Retina (tissue), 1 donor: ENCODE data around the gene CGB1.
"Not testable (repeated sequence)": the region's sequence is repeated elsewhere in the genome, so short reads cannot be mapped to it uniquely, and the experiment has no call there.

ENCODE experiments used
- DNase-seq: peaks from one replicate; pipeline ENCODE4 v3.0.0-alpha.2; 2016

Gene CGB1

DNA sequence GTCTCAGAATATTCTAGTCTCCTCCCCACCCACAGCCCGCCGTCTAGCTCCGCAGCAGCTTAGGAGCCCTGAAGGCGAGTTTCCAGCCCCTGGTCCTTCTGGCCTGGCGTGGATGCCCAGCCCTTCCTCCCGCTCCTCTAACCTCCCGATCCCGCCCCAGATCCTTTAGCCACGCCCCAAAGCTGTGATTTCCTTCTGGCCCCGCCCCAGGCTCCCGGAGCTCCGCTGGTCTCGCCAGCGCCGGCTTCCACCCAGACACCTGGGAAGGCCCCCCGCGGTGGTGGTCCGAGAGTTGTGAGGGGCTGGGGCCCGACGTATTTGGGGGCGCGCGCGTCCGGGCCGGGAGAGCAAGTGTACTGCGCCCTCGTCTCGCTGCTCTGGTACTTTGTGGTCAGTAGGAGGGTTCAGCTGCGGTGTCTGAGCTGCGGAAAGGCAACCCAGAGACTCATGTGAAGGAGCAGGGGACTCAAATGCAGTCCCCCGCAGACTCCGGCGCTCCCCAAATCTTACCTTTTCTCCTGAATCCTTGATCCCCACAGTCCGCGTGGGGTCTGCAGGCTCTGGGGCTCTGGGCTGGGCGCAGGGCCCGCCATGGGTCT, 21.0 kb upstream of the CGB1 start, which contains the start of gene CGB7:
Gene CGB7, minus strand, starts transcription at position 114 of the 599 bp plus-strand sequence. CDS start 2,374 bp downstream, outside the sequence.
- DNase-seq: peak; percentile 85

DNA sequence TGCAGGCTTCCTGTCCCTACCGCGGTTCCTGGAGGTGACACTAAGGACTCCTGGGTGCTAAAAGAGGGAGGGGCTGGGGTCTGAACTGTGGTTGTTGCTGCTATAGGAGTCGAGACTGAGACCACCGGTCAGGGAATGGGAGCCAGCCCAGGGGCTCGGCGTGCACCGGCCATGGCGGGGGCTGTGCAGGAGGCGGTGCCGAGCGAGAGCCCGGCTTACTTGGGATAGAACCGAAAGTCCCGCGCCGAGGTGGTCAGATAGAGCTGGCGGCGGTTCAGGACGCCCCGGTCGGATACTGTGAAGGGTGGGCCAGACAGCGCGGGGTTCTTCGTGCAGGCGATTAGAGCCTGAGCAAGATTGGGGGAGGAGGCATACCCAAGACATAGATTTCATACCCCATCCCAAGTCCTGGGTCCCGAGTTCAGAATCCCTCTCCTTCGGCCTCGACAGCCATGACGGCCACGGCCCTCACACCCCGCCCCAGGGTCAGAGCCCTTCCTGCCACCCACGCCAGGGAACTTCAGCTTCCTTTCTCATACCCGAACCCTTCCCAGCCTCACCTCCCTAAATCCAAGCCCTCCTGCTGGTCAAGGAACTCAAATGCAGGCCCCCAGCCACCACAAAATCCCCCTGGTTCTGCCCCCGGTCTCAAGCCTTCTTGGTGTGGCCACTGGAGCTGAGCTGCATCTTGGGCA, 20.4 kb upstream of the CGB1 start:
- DNase-seq: not testable (repeated sequence)

DNA sequence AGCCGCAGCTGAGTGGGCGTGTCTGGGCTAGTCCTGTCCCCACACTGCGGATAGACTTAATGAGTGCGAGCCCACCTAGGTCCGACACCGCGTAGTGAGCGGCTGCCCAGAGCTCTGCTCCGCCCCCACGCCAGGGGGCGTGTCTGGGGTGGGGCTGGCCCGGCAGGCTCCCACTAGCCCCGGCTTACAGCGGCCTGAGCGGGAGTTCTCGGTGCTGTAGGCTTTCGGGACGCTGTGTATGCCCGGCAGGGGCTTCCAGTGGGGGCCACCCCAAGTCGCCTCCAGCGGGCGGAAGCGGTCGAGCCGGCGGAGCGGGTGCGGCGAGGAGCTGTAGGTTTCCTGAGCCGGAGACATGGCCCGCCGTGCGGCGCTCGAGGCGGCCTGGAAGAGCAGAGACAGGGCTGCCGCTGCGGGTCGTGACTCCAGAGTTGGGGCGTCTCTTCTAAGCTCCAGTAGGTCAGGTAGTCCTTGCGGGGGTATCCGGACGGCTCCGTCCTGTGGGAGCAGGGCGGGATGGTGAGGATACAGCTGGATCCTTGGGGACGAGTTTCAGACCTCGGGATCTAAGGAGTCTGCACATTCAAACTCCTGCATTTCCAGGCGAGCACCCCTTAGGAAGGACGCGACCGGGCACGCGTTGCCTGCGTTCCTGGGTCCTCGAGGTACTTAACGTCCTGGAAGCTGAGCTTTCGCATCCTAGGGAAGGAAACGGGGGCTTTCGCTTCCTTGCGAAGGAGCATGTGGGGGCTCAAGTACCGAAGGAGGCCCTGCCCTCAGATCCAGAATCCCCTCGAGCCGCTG, 19.6 kb upstream of the CGB1 start:
- DNase-seq: peak; percentile 78

DNA sequence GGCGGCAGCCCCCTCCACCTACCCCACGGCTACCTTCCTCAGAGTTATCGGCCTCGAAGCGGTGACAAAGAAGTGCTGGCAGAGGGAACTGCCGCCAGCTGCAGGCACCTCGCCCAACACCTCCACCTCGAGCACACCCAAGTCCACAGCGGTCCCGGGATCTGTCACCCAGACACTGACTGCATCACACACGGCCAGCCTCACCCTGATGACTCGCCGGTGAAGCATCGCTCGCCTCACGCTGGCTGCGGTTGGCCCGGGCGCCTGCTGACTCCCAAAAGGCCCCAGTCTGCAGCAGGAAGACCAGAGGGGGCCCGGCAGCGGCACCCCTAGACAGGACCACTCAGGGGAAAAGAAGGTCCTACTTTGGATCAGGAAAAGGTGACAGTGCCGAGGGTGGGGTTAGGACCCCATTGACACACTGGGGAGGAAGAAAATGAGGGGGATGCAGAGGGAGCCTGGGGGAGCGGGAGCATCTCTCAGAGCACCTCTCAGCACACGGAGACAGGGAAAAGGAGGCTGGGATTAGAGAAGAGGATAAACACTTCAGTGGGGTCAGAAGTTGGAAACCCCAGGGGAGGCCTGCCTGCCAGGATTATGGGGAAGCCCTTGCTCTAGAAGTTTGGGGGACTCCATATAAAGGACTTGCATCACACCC, 13.8 kb upstream of the CGB1 start:
- DNase-seq: not testable (repeated sequence)

DNA sequence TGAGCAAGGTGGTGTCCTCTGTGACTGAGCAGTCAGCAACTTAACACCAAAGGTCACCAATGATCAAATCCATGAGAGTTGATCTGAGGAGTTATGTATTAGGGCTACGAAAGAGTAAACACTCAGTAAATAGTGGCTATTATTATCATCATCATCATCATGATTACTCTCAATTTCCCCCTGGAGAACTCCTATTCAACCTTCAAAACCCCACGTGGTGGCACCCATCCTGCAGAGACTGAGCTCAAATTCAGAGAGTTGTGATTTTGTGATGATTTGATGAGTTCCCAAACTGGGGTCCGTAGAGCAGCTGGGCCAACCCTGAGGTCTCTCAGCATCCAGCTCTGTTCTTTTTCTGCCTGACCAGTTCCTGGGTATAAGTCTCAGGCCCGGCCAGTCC, 13.1 kb upstream of the CGB1 start:
- not testable (repeated sequence) for DNase-seq

DNA sequence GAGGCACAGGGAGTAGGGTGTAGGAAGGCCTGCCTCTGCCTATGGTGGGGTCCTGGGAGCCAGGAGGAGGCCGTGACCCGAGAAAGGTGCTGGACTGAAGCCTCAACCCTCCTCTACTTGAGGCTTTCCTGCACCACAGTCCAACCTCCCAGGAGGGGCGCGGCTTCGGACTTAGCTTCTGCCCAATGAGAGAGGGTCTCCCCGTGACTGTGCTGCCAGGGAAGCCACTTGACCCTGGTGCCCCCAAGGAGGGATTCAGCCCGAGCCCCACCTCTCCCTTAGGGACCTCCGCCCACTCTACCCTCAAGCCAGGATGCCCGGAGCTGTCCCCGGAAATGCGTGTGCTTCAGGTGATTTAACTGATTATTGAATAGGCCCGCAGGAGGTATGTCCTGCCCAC, 12.3 kb upstream of the CGB1 start, which contains the start of gene CGB8:
Gene CGB8, minus strand, starts transcription at position 101 of the 400 bp plus-strand sequence. CDS start 372 bp downstream, outside the sequence.
- not testable (repeated sequence) for DNase-seq

DNA sequence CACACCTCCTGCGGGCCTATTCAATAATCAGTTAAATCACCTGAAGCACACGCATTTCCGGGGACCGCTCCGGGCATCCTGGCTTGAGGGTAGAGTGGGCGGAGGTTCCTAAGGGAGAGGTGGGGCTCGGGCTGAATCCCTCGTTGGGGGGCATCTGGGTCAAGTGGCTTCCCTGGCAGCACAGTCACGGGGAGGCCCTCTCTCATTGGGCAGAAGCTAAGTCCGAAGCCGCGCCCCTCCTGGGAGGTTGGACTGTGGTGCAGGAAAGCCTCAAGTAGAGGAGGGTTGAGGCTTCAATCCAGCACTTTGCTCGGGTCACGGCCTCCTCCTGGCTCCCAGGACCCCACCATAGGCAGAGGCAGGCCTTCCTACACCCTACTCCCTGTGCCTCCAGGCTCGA, 6.9 kb upstream of the CGB1 start, which contains the start of gene CGB5:
Gene CGB5, plus strand, starts transcription at position 301 of the 400 bp plus-strand sequence. CDS start 362 bp downstream, outside the sequence.
- not testable (repeated sequence) for DNase-seq

DNA sequence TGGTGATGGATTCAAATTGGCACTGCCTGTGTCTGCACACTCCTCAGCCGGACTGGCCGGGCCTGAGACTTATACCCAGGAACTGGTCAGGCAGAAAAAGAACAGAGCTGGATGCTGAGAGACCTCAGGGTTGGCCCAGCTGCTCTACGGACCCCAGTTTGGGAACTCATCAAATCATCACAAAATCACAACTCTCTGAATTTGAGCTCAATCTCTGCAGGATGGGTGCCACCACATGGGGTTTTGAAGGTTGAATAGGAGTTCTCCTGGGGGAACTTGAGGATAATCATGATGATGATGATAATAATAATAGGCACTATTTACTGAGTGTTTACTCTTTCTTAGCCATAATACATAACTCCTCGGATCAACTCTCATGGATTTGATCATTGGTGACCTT, 6.0 kb upstream of the CGB1 start:
- not testable (repeated sequence) for DNase-seq

DNA sequence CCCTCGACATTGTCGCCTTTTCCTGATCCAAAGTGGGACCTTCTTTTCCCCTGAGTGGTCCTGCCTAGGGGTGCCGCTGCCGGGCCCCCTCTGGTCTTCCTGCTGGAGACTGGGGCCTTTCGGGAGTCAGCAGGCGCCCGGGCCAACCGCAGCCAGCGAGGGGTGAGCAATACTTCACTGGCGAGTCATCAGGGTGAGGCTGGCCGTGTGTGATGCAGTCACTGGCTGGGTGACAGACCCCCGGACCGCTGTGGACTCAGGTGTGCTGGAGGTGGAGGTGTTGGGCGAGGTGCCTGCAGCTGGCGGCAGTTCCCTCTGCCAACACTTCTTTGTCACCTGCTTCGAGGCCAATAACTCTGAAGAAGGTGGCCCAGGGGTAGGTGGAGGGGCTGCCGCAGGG, 5.5 kb upstream of the CGB1 start:
- DNase-seq: no peak

DNA sequence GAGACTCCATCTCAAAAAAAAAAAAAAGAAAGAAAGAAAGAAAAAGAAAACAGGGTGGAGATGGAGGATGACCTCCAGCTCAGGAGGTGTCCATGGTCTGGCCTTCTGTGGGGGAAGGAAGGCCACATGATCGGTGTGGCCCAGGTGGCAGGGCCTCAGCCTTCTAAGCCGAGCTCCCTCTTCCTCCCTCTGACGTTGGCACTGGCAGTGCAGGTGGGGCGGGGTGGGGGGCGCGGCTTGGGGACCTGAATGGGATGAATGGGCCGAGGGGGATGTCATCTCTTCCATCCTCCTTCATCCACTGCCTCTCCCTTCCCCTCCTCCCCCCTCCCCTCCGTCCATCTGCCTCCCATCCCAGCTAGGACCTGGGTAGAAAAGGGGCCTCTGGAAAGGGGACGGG, 3.0 kb upstream of the CGB1 start:
- DNase-seq: not testable (repeated sequence)

DNA sequence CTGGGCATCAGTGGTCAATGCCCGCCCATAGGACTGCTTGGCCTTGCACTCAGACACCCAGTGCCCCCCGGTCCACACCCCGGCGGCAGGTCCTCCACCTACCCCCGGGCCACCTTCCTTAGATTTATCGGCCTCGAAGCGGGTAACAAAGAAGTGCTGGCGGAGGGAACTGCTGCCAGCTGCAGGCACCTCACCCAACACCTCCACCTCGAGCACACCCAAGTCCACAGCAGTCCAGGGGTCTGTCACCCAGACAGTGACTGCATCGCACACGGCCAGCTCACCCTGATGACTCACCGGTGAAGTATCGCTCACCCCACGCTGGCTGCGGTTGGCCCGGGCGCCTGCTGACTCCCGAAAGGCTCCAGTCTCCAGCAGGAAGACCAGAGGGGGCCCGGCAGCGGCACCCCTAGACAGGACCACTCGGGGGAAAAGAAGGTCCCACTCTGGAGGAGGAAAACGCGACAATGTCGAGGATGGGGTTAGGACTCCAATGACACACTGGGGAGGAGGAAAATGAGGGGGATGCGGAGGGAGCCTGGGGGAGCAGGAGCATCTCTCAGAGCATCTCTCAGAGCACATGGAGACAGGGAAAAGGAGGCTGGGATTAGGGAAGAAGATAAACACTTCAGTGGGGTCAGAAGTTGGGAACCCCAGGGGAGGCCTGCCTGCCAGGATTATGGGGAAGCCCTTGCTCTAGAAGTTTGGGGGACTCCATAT, 2.0 kb upstream of the CGB1 start:
- not testable (repeated sequence) for DNase-seq

DNA sequence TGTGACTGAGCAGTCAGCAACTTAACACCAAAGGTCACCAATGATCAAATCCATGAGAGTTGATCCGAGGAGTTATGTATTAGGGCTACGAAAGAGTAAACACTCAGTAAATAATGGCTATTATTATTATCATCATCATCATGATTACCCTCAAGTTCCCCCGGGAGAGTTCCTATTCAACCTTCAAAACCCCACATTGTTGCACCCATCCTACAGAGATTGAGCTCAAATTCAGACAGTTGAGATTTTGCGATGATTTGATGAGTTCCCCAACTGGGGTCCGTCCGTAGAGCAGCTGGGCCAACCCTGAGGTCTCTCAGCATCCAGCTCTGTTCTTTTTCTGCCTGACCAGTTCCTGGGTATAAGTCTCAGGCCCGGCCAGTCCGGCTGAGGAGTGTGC, 1.4 kb upstream of the CGB1 start:
- not testable (repeated sequence) for DNase-seq

DNA sequence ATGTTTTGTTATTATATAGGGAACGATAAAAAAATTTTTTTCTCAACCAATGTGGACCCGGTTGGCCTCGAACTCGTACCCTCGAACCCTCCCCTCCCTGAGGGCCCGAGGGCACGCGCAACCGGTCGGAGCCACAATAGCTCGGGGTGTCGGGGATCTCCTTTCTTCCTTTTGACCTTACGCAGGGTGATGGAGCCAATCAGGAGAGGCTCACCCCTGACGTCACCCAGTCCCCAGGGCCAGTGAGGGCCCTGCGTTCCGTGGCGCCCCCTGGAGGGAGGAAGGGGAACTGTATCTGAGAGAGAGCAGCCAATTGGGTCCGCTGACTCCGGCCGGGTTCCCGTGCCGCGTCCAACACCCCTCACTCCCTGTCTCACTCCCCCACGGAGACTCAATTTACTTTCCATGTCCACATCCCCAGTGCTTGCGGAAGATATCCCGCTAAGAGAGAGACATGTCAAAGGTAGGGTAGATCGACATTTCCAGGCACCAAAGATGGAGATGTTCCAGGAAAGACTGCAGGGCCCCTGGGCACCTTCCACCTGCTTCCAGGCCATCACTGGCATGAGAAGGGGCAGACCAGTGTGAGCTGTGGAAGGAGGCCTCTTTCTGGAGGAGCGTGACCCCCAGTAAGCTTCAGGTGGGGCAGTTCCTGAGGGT, 4.9 kb downstream of the CGB1 start, which contains the start of gene CGB2:
Gene CGB2, plus strand, starts transcription at position 249 of the 660 bp plus-strand sequence. Its CDS starts 206 bp downstream, at position 455.
- DNase-seq: not testable (repeated sequence)

DNA sequence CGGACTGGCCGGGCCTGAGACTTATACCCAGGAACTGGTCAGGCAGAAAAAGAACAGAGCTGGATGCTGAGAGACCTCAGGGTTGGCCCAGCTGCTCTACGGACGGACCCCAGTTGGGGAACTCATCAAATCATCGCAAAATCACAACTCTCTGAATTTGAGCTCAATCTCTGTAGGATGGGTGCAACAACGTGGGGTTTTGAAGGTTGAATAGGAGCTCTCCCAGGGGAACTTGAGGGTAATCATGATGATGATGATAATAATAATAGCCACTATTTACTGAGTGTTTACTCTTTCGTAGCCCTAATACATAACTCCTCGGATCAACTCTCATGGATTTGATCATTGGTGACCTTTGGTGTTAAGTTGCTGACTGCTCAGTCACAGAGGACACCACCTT, 6.4 kb downstream of the CGB1 start:
- DNase-seq: not testable (repeated sequence)

DNA sequence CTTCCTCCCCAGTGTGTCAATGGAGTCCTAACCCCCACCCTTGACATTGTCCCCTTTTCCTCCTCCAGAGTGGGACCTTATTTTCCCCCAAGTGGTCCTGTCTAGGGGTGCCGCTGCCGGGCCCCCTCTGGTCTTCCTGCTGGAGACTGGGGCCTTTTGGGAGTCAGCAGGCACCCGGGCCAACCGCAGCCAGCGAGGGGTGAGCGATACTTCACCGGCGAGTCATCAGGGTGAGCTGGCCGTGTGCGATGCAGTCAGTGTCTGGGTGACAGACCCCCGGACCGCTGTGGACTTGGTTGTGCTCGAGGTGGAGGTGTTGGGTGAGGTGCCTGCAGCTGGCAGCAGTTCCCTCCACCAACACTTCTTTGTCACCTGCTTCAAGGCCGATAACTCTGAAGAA, 6.9 kb downstream of the CGB1 start:
- DNase-seq: not testable (repeated sequence)

DNA sequence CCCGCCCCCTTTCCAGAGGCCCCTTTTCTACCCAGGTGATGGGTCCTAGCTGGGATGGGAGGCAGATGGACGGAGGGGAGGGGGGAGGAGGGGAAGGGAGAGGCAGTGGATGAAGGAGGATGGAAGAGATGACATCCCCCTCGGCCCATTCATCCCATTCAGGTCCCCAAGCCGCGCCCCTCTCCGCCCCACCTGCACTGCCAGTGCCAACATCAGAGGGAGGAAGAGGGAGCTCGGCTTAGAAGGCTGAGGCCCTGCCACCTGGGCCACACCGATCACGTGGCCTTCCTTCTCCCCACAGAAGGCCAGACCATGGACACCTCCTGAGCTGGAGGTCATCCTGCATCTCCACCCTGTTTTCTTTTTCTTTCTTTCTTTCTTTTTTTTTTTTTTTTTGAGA, 8.0 kb downstream of the CGB1 start:
- DNase-seq: not testable (repeated sequence)

DNA sequence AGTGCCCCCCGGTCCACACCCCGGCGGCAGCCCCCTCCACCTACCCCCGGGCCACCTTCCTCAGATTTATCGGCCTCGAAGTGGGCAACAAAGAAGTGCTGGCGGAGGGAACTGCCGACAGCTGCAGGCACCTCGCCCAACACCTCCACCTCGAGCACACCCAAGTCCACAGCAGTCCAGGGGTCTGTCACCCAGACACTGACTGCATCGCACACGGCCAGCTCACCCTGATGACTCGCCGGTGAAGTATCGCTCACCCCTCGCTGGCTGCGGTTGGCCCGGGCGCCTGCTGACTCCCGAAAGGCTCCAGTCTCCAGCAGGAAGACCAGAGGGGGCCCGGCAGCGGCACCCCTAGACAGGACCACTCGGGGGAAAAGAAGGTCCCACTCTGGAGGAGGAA, 11.1 kb downstream of the CGB1 start:
- DNase-seq: not testable (repeated sequence)

DNA sequence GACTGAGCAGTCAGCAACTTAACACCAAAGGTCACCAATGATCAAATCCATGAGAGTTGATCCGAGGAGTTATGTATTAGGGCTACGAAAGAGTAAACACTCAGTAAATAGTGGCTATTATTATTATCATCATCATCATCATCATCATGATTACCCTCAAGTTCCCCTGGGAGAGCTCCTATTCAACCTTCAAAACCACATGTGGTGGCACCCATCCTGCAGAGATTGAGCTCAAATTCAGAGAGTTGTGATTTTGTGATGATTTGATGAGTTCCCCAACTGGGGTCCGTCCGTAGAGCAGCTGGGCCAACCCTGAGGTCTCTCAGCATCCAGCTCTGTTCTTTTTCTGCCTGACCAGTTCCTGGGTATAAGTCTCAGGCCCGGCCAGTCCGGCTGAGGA, 11.6 kb downstream of the CGB1 start:
- not testable (repeated sequence) for DNase-seq

DNA sequence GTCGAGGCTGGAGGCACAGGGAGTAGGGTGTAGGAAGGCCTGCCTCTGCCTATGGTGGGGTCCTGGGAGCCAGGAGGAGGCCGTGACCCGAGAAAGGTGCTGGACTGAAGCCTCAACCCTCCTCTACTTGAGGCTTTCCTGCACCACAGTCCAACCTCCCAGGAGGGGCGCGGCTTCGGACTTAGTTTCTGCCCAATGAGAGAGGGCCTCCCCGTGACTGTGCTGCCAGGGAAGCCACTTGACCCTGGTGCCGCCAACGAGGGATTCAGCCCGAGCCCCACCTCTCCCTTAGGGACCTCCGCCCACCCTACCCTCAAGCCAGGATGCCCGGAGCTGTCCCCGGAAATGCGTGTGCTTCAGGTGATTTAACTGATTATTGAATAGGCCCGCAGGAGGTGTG, 12.5 kb downstream of the CGB1 start, which contains the start of gene CGB3:
Gene CGB3, minus strand, starts transcription at position 101 of the 400 bp plus-strand sequence. CDS start 362 bp downstream, outside the sequence.
- not testable (repeated sequence) for DNase-seq

DNA sequence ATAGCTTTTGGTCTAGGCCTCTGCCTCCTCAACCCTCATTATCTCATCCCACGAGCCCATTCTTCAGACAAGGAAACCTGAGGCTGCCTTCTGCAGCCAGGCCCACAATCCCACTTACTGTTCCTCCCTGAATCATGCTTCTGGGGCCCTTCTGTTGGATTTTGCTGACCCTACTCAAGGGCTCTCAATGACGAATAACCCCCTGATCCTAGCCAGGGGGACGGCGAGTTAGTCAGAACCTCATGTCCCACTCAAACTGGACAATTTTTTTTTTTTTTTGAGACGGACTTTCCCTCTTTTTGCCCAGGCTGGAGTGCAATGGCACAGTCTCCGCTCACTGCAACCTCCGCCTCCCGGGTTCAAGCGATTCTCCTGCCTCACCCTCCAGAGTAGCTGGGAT, 14.6 kb downstream of the CGB1 start:
- DNase-seq: no peak
